Activated naive CD4-positive, alpha-beta T cell (primary cell): Measurements from ENCODE around the gene TFPT.
"Not testable (repeated sequence)": the region's sequence is repeated elsewhere in the genome, so short reads cannot be mapped to it uniquely, and the experiment has no call there.

Source experiments
- DNase-seq, 4 experiments: peaks; one replicate each; lab custom pipeline; 2025; lab: John Stamatoyannopoulos, UW

TFPT gene

GRCh38 chr19:54123682-54124081 lies 8.2 kb upstream of the TFPT start:
- DNase-seq: no peak

- no peak for DNase-seq
Observed at GRCh38 chr19:54121259-54121658, 5.8 kb upstream of the TFPT start.

- peak in 2 of 4 experiments; percentile 11 to 27 for DNase-seq
Observed at GRCh38 chr19:54114340-54115108, 933 bp downstream of the TFPT start.

GRCh38 chr19:54109651-54110050 lies 5.8 kb downstream of the TFPT start:
- peak in 1 of 4 experiments; percentile 5 for DNase-seq

- DNase-seq: no peak
Observed at GRCh38 chr19:54108496-54108895, 7.0 kb downstream of the TFPT start.

- DNase-seq: no peak
Observed at GRCh38 chr19:54107876-54108490, 7.5 kb downstream of the TFPT start.

GRCh38 chr19:54106716-54107115 lies 8.7 kb downstream of the TFPT start:
- DNase-seq: no peak

GRCh38 chr19:54105796-54106195 lies 9.7 kb downstream of the TFPT start:
- no peak for DNase-seq

GRCh38 chr19:54104998-54105715 lies 10.3 kb downstream of the TFPT start:
- no peak for DNase-seq

GRCh38 chr19:54102421-54103169 lies 12.9 kb downstream of the TFPT start, which contains the start of gene NDUFA3:
Gene NDUFA3, plus strand, starts transcription at chr19:54102855. Its CDS starts 24 bp downstream, at chr19:54102879.
- DNase-seq: peak; percentile 92 to 96 (median 94)

- no peak for DNase-seq
Observed at GRCh38 chr19:54100561-54100960, 14.9 kb downstream of the TFPT start, which contains the start of gene OSCAR. Gene OSCAR, minus strand, starts transcription at chr19:54100803. Its CDS starts 11 bp downstream, at chr19:54100792.

GRCh38 chr19:54099903-54100255 lies 15.6 kb downstream of the TFPT start:
- DNase-seq: not testable (repeated sequence)

- DNase-seq: no peak
Observed at GRCh38 chr19:54099190-54099902, 16.1 kb downstream of the TFPT start.

GRCh38 chr19:54096617-54097106 lies 18.8 kb downstream of the TFPT start:
- no peak for DNase-seq

GRCh38 chr19:54095859-54096616 lies 19.4 kb downstream of the TFPT start:
- peak in 2 of 4 experiments; percentile 9 to 38 for DNase-seq

GRCh38 chr19:54095136-54095858 lies 20.2 kb downstream of the TFPT start:
- DNase-seq: no peak

- no peak for DNase-seq
Observed at GRCh38 chr19:54094426-54095000, 20.9 kb downstream of the TFPT start.

GRCh38 chr19:54084410-54084809 lies 31.0 kb downstream of the TFPT start:
- no peak for DNase-seq

- DNase-seq: no peak
Observed at GRCh38 chr19:54081032-54081431, 34.4 kb downstream of the TFPT start, which contains the start of gene TARM1. Gene TARM1, minus strand, starts transcription at chr19:54081365. Its CDS starts 25 bp downstream, at chr19:54081340.
